Mesodermal cell (in vitro differentiated cells): ENCODE data around the gene SIX4.

Source experiments
- H3K27ac ChIP-seq: 2 replicates; pipeline ENCODE4 v1.7.0; 2013; ENCODE audit warnings: mild to moderate bottlenecking, low read depth, low read length, moderate library complexity; ENCODE audit not compliant: severe bottlenecking
- H3K36me3 ChIP-seq: 2 replicates; pipeline ENCODE4 v1.7.1; 2013; ENCODE audit warnings: mild to moderate bottlenecking, low read length, moderate library complexity; ENCODE audit not compliant: control insufficient read depth, insufficient read depth
- H3K4me1 ChIP-seq: one replicate; pipeline ENCODE4 v1.7.1; 2013; ENCODE audit warnings: mild to moderate bottlenecking, low read length; ENCODE audit not compliant: insufficient read depth, control insufficient read depth, poor library complexity, severe bottlenecking
- H3K4me3 ChIP-seq: 2 replicates; pipeline ENCODE4 v1.7.0; 2013; ENCODE audit warnings: low read length, control low read depth, mild to moderate bottlenecking; ENCODE audit not compliant: insufficient read depth, poor library complexity, severe bottlenecking; ENCODE audit errors: extremely low read depth
- H3K9me3 ChIP-seq: 2 replicates; pipeline ENCODE4 v1.7.1; 2013; ENCODE audit warnings: mild to moderate bottlenecking, low read length, moderate library complexity; ENCODE audit not compliant: control insufficient read depth
- WGBS, 2 experiments: methylation state at CpG; one replicate each; pipeline ENCODE4 v1.1.5; 2013; ENCODE audit warnings: missing lambda C conversion rate in 2 of 2; ENCODE audit not compliant: insufficient coverage in 2 of 2; 5-methylcytosine and 5-hydroxymethylcytosine counted together

The SIX4 gene

GRCh38 chr14:60684203-60684602 lies 39.9 kb downstream of the SIX4 start:
- WGBS, 2 experiments: 57 to 92% methylated on average over 1 to 2 of the region's 2 CpGs
- Histone ChIP-seq H3K4me3 (no peak overlapping the region), H3K27ac (no peak overlapping the region), H3K9me3 (no peaks in the 10 kb centered on the region), H3K36me3 (no peaks in the 10 kb centered on the region), H3K4me1 (no peaks in the 10 kb centered on the region)

GRCh38 chr14:60681271-60681670 lies 42.9 kb downstream of the SIX4 start:
- Histone ChIP-seq H3K9me3 (no peaks in the 10 kb centered on the region), H3K4me3 (no peak overlapping the region), H3K4me1 (no peaks in the 10 kb centered on the region), H3K27ac (no peak overlapping the region), H3K36me3 (no peaks in the 10 kb centered on the region)

DNA sequence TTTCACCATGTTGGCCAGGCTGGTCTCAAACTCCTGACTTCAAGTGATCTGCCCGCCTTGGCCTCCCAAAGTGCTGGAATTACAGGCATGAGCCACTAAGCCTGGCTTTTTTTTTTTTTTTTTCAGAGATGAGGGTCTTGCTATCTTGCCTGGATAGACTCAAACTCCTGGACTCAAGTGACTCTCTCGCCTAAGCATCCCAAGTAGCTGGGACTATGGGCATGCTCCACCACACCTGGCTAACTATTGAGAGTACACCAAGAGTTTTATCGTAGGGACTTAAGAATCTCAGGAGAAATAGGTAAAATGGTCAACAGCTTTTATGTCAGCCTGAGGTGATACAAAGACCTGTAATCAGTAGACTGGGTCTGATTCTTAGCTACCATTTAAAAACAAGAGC lies 43.6 kb downstream of the SIX4 start:
- no peaks in the 10 kb centered on the region for H3K4me1 ChIP-seq
- WGBS, 2 experiments: 85 to 100% methylated on average over 1 to 3 of the region's 3 CpGs
- no peaks in the 10 kb centered on the region for H3K36me3 ChIP-seq
- H3K4me3 ChIP-seq: no peak overlapping the region
- H3K9me3 ChIP-seq: no peaks in the 10 kb centered on the region
- H3K27ac ChIP-seq: no peak overlapping the region

- Histone ChIP-seq H3K9me3 (no peaks in the 10 kb centered on the region), H3K4me3 (no peak overlapping the region), H3K27ac (no peak overlapping the region), H3K36me3 (no peaks in the 10 kb centered on the region), H3K4me1 (no peaks in the 10 kb centered on the region)
- WGBS, 2 experiments: 47 to 80% methylated on average over 2 of the region's 4 CpGs
These were observed 44.4 kb downstream of the SIX4 start for GRCh38 chr14:60679566-60680258.

DNA sequence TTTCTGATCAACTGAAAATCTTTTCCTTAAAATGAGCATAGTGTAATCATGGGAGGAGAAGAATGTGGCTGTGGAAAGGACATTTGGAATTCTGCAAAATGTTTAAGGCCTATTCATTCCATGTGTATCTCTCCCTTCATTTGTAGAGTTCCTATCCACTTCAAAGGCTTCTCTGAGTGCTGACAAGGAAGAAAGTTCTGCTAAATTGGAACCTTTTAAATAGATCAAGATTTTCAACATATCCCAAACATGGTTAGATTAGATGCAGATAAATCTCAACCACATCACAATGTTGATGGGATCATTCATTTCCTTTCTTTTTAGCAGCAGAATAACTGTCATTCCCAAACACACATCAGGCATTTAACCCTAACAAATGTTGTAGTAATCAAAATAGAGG lies 46.5 kb downstream of the SIX4 start:
- Histone ChIP-seq H3K4me3 (no peak overlapping the region), H3K4me1 (no peaks in the 10 kb centered on the region), H3K27ac (no peak overlapping the region), H3K36me3 (no peaks in the 10 kb centered on the region), H3K9me3 (no peaks in the 10 kb centered on the region)

- no peaks in the 10 kb centered on the region for H3K9me3 ChIP-seq
- no CpG with 5 or more reads among the region's 3 CpGs for WGBS, 2 experiments
- no peaks in the 10 kb centered on the region for H3K4me1 ChIP-seq
- H3K36me3 ChIP-seq: no peaks in the 10 kb centered on the region
- H3K4me3 ChIP-seq: no peak overlapping the region
- H3K27ac ChIP-seq: no peak overlapping the region
These were observed 53.2 kb downstream of the SIX4 start for GRCh38 chr14:60670989-60671388.

DNA sequence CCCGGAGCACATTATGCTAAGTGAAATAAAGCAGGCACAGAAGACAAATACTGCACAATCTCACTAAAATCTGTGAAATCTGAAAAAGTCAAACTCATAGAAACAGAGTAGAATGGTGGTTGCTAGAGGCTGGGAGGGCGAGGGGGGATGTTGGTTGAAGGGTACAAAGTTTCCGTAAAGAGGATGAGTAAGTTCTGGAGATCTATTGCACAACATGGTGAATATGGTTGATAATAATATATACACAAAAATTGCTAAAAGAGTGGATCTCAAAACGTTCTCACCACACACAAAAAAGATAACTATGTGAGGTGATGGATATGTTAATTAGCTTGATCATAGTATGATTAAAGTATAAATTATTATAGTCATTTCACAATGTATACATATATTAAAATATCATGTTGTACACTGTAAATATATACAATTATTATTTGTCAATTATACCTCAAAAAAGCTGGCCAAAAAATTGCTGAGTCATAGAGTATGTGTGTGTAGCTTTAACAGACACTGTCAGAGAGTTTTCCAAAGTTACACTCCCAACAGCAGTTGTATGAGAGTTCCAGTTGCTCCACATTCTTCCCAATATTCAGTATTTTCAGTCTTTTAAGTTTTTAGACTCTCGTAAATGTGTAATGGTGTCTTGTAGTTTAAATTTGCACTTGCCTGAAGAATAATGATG lies 55.6 kb downstream of the SIX4 start:
- no peak overlapping the region for H3K4me3 ChIP-seq
- no peaks in the 10 kb centered on the region for H3K36me3 ChIP-seq
- no peaks in the 10 kb centered on the region for H3K4me1 ChIP-seq
- WGBS, 2 experiments: no CpG with 5 or more reads among the region's 5 CpGs
- no peak overlapping the region for H3K27ac ChIP-seq
- no peaks in the 10 kb centered on the region for H3K9me3 ChIP-seq

- H3K36me3 ChIP-seq: no peaks in the 10 kb centered on the region
- 88 to 95% methylated on average over 3 of the region's 3 CpGs for WGBS, 2 experiments
- no peak overlapping the region for H3K27ac ChIP-seq
These were observed 59.0 kb downstream of the SIX4 start for GRCh38 chr14:60665177-60665550.

GRCh38 chr14:60662982-60663381 lies 61.2 kb downstream of the SIX4 start:
- Histone ChIP-seq H3K9me3 (no peaks in the 10 kb centered on the region), H3K4me1 (no peaks in the 10 kb centered on the region), H3K4me3 (no peak overlapping the region), H3K36me3 (no peaks in the 10 kb centered on the region), H3K27ac (no peak overlapping the region)
- 80 to 83% methylated on average over 1 of the region's 1 CpG for WGBS, 2 experiments

More at GRCh38 chr14:60665177-60665550, 59.0 kb downstream of the SIX4 start:
- Histone ChIP-seq H3K9me3 (no peaks in the 10 kb centered on the region), H3K4me3 (no peak overlapping the region), H3K4me1 (no peaks in the 10 kb centered on the region)

DNA sequence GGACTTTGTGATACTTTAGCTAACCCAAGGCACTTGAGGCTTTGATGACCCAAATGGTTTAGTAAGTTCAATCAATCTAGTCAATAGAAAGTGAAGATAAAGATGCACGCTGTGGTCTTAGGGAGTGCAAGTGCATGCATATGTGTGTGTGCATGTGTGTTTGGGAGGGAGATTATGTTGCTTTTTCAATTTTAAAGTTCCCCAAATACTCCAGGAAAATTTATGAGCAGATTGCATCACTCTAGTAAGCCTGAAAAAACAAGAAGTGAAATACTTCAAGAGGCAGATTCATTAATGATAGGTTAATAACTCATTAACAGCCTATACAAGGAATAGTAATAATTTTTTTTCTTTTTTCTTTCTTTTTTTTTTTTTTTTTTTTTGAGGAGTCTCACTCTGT lies 62.4 kb downstream of the SIX4 start:
- Histone ChIP-seq H3K4me3 (no peak overlapping the region), H3K9me3 (no peaks in the 10 kb centered on the region), H3K36me3 (no peaks in the 10 kb centered on the region), H3K4me1 (no peaks in the 10 kb centered on the region), H3K27ac (no peak overlapping the region)
- WGBS, 2 experiments: no CpG with 5 or more reads among the region's 1 CpG
